ENCODE measurements around the gene SIPA1L3.

SIPA1L3 gene

DNA sequence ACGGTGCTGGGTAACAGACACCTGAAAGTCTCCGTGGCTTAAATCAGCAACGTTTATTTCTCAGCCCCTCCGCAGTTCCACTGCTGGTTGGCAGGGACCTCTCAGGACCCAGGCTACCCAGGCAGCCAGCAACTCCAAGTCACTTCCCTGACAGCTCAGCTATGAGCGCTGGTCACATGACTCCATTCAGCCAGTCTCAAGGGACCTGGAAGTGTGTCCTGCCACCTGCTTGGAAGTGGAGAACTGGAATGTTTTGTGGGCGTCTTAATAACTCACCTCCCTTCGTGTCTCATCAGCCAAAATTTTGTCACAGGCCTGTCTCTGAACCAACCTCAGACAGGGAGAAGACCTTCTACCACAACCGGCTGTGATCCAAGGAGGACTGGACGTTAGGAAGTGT lies 244.2 kb downstream of the SIPA1L3 start:
- no peaks in the 10 kb centered on the region for H3K4me1 ChIP-seq (ENCODE audit: insufficient read depth, low read length, severe bottlenecking)
- TF ChIP-seq EZH2 (IDR thresholded peaks at IDR 0.05; ENCODE audit: borderline replicate concordance, low read length) = no peak
- TF ChIP-seq, protein P1, sequence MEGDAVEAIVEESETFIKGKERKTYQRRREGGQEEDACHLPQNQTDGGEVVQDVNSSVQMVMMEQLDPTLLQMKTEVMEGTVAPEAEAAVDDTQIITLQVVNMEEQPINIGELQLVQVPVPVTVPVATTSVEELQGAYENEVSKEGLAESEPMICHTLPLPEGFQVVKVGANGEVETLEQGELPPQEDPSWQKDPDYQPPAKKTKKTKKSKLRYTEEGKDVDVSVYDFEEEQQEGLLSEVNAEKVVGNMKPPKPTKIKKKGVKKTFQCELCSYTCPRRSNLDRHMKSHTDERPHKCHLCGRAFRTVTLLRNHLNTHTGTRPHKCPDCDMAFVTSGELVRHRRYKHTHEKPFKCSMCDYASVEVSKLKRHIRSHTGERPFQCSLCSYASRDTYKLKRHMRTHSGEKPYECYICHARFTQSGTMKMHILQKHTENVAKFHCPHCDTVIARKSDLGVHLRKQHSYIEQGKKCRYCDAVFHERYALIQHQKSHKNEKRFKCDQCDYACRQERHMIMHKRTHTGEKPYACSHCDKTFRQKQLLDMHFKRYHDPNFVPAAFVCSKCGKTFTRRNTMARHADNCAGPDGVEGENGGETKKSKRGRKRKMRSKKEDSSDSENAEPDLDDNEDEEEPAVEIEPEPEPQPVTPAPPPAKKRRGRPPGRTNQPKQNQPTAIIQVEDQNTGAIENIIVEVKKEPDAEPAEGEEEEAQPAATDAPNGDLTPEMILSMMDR (IDR thresholded peaks at IDR 0.05; ENCODE audit: low read length) = no peak
- H3K79me2 ChIP-seq (ENCODE audit: insufficient read depth, low read length) = no peaks in the 10 kb centered on the region
- no peak overlapping the region for H2AFZ ChIP-seq (ENCODE audit: low read length)
- H3K27ac ChIP-seq (ENCODE audit: low read depth, low read length, poor library complexity, severe bottlenecking) = no peak overlapping the region
- H3K27me3 ChIP-seq (ENCODE audit: insufficient read depth, low read length) = no peaks in the 10 kb centered on the region
- no peaks in the 10 kb centered on the region for H3K9me3 ChIP-seq (ENCODE audit: low read length)
- peaks cover 47% of the 10 kb centered on the region for H3K36me3 ChIP-seq (ENCODE audit: insufficient read depth, low read length)
- H3K4me3 ChIP-seq (ENCODE audit: low read depth, low read length, poor library complexity, severe bottlenecking) = no peak overlapping the region
- H4K20me1 ChIP-seq (ENCODE audit: insufficient read depth, low read length) = no peaks in the 10 kb centered on the region
- H3K4me2 ChIP-seq (ENCODE audit: low read length) = no peak overlapping the region
- H3F3A ChIP-seq (ENCODE audit: insufficient read depth, low read length) = no peaks in the 10 kb centered on the region
- no peaks in the 10 kb centered on the region for H3K9me2 ChIP-seq (ENCODE audit: low read depth, low read length)
- H3K9ac ChIP-seq (ENCODE audit: low read length) = no peak overlapping the region

DNA sequence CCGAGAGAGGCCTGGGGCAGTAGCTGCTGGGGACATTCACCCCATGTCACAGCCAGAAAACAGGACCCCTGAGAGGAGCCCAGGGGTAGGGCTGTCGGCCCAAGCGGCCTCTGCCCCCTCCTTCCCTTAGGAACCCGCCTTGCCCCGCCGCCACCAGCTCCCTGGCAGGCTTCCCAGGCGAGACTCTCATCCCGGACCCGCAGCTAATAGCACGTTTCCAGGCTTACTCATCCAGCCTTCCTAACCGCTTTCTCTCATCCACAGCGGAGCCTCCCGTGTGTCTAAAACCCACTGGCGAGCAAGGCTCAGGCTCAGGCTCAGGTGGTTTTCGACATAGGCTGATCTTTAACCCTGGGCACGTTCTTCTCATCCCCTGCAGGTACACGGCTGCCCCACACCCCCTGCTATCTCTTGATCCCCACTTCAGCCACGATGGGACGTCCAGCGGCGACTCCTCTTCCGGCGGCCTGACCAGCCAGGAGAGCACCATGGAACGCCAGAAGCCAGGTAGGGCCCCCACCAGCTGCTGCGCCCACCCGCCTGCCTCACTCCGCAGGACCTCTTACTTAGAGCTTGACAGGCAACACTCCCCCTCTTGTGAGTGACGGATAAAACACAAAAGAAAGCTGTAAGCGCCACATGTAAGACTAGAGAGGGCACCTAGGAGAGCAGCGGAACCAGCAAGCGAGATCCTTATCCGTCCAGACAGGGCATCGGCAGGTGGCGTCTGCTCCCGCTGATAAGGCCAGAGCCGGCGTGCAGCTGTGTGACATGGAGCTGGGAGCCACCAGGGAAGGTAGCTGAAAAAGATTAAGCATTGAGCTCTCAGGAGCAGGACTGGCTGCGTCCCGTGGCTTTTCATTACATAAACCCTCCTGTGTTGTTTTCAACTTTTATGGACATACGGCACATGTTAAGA lies 245.7 kb downstream of the SIPA1L3 start:
- no peak for TF ChIP-seq EZH2 (IDR thresholded peaks at IDR 0.05; ENCODE audit: borderline replicate concordance, low read length)
- TF ChIP-seq, protein P1 (IDR thresholded peaks at IDR 0.05; ENCODE audit: low read length) = no peak
- no peaks in the 10 kb centered on the region for H3K4me1 ChIP-seq (ENCODE audit: insufficient read depth, low read length, severe bottlenecking)
- peaks cover 54% of the 10 kb centered on the region for H3K36me3 ChIP-seq (ENCODE audit: insufficient read depth, low read length)
- H3K79me2 ChIP-seq (ENCODE audit: insufficient read depth, low read length) = no peaks in the 10 kb centered on the region
- H3F3A ChIP-seq (ENCODE audit: insufficient read depth, low read length) = no peaks in the 10 kb centered on the region
- H3K27ac ChIP-seq (ENCODE audit: low read depth, low read length, poor library complexity, severe bottlenecking) = no peak overlapping the region
- no peaks in the 10 kb centered on the region for H3K9me2 ChIP-seq (ENCODE audit: low read depth, low read length)
- no peak overlapping the region for H3K4me3 ChIP-seq (ENCODE audit: low read depth, low read length, poor library complexity, severe bottlenecking)
- no peaks in the 10 kb centered on the region for H3K27me3 ChIP-seq (ENCODE audit: insufficient read depth, low read length)
- no peak overlapping the region for H2AFZ ChIP-seq (ENCODE audit: low read length)
- no peaks in the 10 kb centered on the region for H4K20me1 ChIP-seq (ENCODE audit: insufficient read depth, low read length)
- H3K9me3 ChIP-seq (ENCODE audit: low read length) = no peaks in the 10 kb centered on the region
- no peak overlapping the region for H3K9ac ChIP-seq (ENCODE audit: low read length)
- H3K4me2 ChIP-seq (ENCODE audit: low read length) = no peak overlapping the region

DNA sequence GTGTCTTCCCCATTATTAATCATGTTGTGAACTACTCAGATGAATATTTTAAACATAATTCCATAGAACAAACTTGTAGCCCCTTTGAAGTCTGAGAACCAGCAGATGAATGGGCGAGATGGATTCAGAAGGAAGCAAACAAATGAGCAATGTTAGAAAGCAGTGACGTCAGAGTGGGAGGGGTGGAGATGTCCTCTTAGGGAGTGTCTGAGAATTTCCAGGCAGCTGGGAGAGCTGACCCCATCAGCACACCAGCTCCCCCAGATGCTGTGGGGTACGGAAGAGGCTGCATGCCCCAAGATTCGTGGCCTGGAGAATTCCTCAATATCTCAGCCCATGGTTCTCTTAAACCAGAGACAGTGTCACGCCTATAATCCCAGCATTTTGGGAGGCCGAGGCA lies 248.4 kb downstream of the SIPA1L3 start:
- Histone ChIP-seq H3K36me3 (ENCODE audit: insufficient read depth, low read length) (peaks cover 61% of the 10 kb centered on the region), H3F3A (ENCODE audit: insufficient read depth, low read length) (no peaks in the 10 kb centered on the region), H3K9me3 (ENCODE audit: low read length) (no peaks in the 10 kb centered on the region), H3K4me2 (ENCODE audit: low read length) (no peak overlapping the region), H3K79me2 (ENCODE audit: insufficient read depth, low read length) (no peaks in the 10 kb centered on the region), H3K27me3 (ENCODE audit: insufficient read depth, low read length) (no peaks in the 10 kb centered on the region), H3K9ac (ENCODE audit: low read length) (no peak overlapping the region), H4K20me1 (ENCODE audit: insufficient read depth, low read length) (no peaks in the 10 kb centered on the region), H3K27ac (ENCODE audit: low read depth, low read length, poor library complexity, severe bottlenecking) (no peak overlapping the region), H3K9me2 (ENCODE audit: low read depth, low read length) (no peaks in the 10 kb centered on the region), H3K4me1 (ENCODE audit: insufficient read depth, low read length, severe bottlenecking) (no peaks in the 10 kb centered on the region), H3K4me3 (ENCODE audit: low read depth, low read length, poor library complexity, severe bottlenecking) (no peak overlapping the region), H2AFZ (ENCODE audit: low read length) (no peak overlapping the region)
- no peak for TF ChIP-seq EZH2 (IDR thresholded peaks at IDR 0.05; ENCODE audit: borderline replicate concordance, low read length)

Measured in OCI-LY1 (cell line).